NCI-H1105 (cell line): ENCODE data around the gene DNAAF5.

ENCODE experiments used
- DNase-seq: peaks from one replicate; lab custom pipeline; 2025; lab: John Stamatoyannopoulos, UW

DNAAF5 gene

GRCh38 chr7:834277-834676, 107.8 kb downstream of the DNAAF5 start:
- no peak for DNase-seq

- no peak for DNase-seq
Observed at GRCh38 chr7:835021-835420, 108.5 kb downstream of the DNAAF5 start.

GRCh38 chr7:835485-836401, 109.2 kb downstream of the DNAAF5 start:
- DNase-seq: no peak
